CD4-positive, alpha-beta T cell treated with Interleukin-15 for 4 hours (primary cell): Measurements from ENCODE around the gene PTP4A2.
"Not testable (repeated sequence)": the region's sequence is repeated elsewhere in the genome, so short reads cannot be mapped to it uniquely, and the experiment has no call there.

Source experiments
- DNase-seq: peaks from one replicate; pipeline ENCODE4 v3.0.0-alpha.2; 2020; ENCODE audit warnings: low spot score

The PTP4A2 gene

DNA sequence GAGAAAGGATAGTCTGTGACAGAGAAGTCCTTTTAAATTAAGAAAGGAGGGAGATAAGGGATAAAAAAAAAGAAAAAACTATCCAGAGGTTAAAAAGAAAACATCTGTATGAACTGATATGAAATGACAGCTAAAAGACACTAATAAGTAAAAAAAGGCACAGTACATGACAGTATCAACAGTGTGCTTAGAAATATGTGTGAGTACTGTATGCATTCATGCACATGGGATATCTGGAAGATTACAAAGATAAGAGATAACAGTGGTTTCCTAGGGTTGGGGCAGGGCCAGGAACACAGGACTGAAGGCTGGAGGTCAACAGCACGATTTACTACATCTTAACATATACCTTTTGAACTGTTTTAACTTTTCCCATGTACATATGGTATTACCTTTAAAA lies 13.3 kb downstream of the PTP4A2 start:
- DNase-seq, result no peak

GRCh38 chr1:31923901-31924535 lies 14.2 kb downstream of the PTP4A2 start:
- no peak for DNase-seq

- no peak for DNase-seq
Observed at GRCh38 chr1:31920956-31921355, 17.2 kb downstream of the PTP4A2 start.

GRCh38 chr1:31919591-31919990 lies 18.6 kb downstream of the PTP4A2 start:
- no peak for DNase-seq

DNA sequence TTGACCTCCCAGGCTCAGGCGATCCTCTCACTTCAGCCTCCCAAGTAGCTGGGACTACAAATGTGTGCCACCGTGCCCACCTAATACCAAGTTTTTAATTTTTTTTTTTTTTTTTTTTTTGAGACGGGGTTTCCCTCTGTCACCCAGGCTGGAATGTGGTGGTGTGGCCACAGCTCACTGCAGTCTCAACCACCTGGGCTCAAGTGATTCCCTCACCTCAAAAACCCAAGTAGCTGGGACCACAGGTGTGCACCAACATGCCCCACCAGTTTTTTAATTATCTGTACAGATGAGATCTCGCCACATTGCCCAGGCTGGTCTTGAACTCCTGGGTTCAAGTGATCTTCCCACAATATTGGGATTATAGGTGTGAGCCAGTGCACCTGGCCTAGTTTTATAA lies 22.7 kb downstream of the PTP4A2 start:
- DNase-seq, result no peak

- DNase-seq, result no peak
Observed at GRCh38 chr1:31913968-31914367, 24.2 kb downstream of the PTP4A2 start.

GRCh38 chr1:31912839-31913239 lies 25.3 kb downstream of the PTP4A2 start:
- DNase-seq, result no peak

DNA sequence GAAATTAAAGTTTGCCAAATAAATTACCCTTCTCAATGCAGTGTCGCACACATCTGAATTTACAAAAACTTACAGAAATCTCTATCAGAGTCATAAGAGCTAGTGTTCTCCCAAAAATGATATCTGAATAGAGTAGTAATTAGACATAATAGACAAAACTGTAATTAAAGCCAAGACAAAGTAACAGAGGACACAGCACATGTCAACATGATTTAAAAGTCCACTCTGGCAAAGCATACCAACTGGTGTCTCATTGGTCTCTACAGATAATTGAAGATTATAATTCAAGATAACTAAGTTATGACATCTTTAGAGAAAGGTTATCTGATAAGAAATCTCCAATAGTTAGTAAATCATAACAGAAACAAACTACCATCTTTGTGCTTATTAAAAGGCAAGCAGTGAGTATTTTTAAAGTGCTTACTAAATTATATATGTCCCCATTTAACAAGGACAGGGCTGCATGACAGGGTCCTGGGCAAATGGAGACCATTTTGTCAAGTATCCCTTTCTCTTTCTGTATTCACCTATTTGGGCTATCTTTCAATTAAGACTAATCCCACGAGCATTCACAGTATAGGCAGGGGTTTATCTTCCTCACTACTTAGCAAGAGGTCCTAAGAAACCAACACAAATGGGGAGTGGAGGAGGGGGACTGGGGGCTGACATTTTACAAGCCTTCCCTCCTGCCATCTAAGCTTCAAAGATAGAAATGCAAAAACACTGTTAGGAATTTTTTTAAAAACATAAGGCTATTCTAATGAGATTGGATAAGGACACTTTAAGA lies 26.0 kb downstream of the PTP4A2 start:
- no peak for DNase-seq

- DNase-seq, result no peak
Observed at GRCh38 chr1:31910933-31911332, 27.2 kb downstream of the PTP4A2 start.

GRCh38 chr1:31909691-31910090 lies 28.5 kb downstream of the PTP4A2 start:
- DNase-seq, result no peak

GRCh38 chr1:31906557-31906956 lies 31.6 kb downstream of the PTP4A2 start:
- no peak for DNase-seq

GRCh38 chr1:31905681-31906080 lies 32.5 kb downstream of the PTP4A2 start:
- no peak for DNase-seq

- no peak for DNase-seq
Observed at GRCh38 chr1:31905093-31905509, 33.1 kb downstream of the PTP4A2 start.

- DNase-seq, result no peak
Observed at GRCh38 chr1:31904339-31905092, 33.7 kb downstream of the PTP4A2 start.

GRCh38 chr1:31902510-31902860 lies 35.7 kb downstream of the PTP4A2 start:
- DNase-seq, result no peak

- DNase-seq, result no peak
Observed at GRCh38 chr1:31901838-31902509, 36.2 kb downstream of the PTP4A2 start.

DNA sequence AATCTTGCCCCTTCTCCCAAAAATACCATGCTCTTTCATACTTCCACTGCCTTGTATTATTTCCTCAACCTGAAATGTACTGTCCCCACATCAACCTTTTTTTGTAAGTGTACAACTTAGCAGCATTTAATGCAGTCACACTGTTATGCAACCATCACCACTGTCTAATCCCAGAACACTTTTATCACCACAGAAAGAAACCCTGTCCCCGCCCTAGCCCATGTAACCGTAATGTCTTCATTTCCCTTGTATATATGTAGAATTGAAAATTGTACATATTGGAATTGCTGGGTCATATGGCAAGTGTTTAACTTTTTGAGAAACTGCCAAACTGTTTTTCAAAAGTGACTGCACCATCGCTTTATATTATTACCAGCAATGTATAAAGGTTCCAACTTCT lies 37.4 kb downstream of the PTP4A2 start:
- no peak for DNase-seq

DNA sequence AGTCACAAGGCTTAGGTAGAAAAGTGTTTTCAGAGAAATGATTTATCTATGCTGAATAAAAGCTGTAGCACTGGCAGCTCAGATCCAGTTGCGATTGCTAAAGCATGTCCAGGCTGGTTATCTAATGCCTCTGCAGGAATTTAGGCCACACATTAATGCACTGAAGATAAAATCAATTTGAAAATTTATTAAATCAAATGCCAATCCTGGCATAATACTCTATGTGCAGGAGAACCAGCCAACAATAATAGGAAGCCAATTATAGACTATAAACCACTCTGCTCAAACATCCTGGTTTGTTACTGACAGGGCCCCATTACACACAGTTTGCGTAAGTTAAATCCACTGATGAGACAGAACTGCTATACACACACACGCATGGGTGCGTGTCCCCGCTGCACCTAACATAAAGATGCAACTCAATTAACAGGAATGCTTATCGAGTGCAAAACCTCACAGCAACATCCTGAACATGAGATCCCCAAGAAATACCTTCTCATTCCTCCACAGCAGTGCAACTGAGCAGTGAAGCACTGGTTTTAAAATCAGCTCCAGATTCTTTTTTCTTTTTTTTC lies 40.6 kb downstream of the PTP4A2 start:
- no peak for DNase-seq

GRCh38 chr1:31895474-31896198 lies 42.5 kb downstream of the PTP4A2 start:
- not testable (repeated sequence) for DNase-seq

DNA sequence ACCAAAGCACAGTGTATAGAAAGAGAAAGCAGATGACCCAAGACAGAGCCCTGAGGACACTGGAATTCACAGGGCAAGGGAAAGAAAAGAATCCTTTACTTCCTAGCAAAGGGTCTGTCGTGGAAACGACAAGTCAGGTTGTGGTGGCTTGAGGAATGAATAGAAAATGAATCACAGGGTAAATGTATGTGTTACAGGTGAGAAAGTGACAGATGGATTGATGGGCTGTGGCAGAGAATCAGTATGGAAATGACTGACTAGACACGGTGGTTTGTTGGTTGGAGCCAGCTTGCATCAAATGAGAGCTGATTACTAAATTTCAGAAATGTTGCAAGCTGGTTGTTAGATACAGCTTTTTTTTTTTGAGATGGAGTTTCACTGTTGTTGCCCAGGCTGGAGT lies 46.9 kb downstream of the PTP4A2 start:
- DNase-seq, result no peak

DNA sequence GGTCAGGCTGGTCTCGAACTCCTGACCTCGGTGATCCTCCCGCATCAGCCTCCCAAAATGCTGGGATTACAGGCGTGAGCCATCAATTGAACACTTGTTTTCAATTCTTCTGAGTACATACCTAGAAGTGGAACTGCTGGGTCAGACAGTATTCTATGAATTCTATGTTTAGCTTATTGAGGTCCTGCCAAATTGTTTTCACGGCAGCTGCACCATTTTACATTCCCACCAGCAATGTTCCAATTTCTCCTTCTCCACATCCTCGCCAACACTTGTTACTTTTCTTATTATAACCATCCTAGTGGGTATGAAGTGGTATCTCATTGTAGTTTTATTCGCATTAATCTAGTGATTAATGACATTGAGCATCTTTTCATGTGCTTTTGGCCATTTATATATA lies 49.9 kb downstream of the PTP4A2 start:
- no peak for DNase-seq

DNA sequence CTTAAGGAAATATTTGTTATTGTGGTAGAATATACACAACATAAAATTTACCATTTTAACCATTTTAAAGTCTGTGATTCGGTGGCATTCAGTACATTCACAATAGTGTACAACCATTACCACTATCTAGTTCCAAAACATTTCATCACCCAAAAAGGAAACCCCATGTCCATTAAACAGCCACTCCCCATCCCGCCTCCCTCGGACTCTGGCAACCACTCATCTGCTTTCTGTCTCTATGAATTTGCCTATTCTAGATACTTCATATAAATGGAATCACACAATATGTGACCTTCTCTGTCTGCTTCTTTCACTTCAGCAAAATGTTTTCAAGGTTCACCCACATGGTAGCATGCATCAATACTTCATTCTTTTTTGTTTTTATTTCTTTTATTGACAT lies 51.3 kb downstream of the PTP4A2 start:
- no peak for DNase-seq
